Neuronal stem cell (in vitro differentiated cells): ENCODE data around the gene PLXDC1.
A peak's percentile ranks its signal among the peaks of the same experiment; 100 is the strongest.

ENCODE experiments used
- DNase-seq: peaks from one replicate; pipeline ENCODE4 v3.0.0-alpha.2; 2013; ENCODE audit warnings: low spot score
- H2AFZ ChIP-seq: one replicate; pipeline ENCODE4 v1.6.1; 2013; ENCODE audit warnings: mild to moderate bottlenecking, low read length, inconsistent platforms
- H2AK5ac ChIP-seq: 2 replicates; pipeline ENCODE4 v1.6.1; 2013; ENCODE audit warnings: low read depth, mild to moderate bottlenecking, inconsistent platforms, low read length, moderate library complexity, mixed read lengths
- H2BK120ac ChIP-seq: 2 replicates; pipeline ENCODE4 v1.6.1; 2013; ENCODE audit warnings: low read depth, mild to moderate bottlenecking, inconsistent platforms, low read length, moderate library complexity, mixed read lengths
- H2BK12ac ChIP-seq: one replicate; pipeline ENCODE4 v1.6.1; 2013; ENCODE audit warnings: low read length, inconsistent platforms
- H2BK15ac ChIP-seq: 2 replicates; pipeline ENCODE4 v1.6.1; 2013; ENCODE audit warnings: mild to moderate bottlenecking, low read length, inconsistent platforms, mixed read lengths
- H2BK5ac ChIP-seq: one replicate; pipeline ENCODE4 v1.6.1; 2013; ENCODE audit warnings: inconsistent platforms, mild to moderate bottlenecking, low read length, moderate library complexity
- H3K14ac ChIP-seq: one replicate; pipeline ENCODE4 v1.6.1; 2013; ENCODE audit warnings: low read length, inconsistent platforms
- H3K18ac ChIP-seq: 2 replicates; pipeline ENCODE4 v1.6.1; 2013; ENCODE audit warnings: low read length, inconsistent platforms
- H3K23ac ChIP-seq: 2 replicates; pipeline ENCODE4 v1.6.1; 2013; ENCODE audit warnings: low read depth, mild to moderate bottlenecking, mixed read lengths, low read length, inconsistent platforms; ENCODE audit not compliant: poor library complexity
- H3K27ac ChIP-seq: replicated peaks from 3 replicates; pipeline ENCODE4 v1.5.1; 2013; ENCODE audit warnings: low read length, inconsistent platforms
- H3K27me3 ChIP-seq, 3 experiments: 2 replicates each; pipeline ENCODE4 v1.6.1; 2013; ENCODE audit warnings: low read length in 3 of 3, mild to moderate bottlenecking in 2 of 3, inconsistent platforms in 1 of 3, low read depth in 1 of 3, mixed read lengths in 1 of 3, moderate library complexity in 1 of 3; ENCODE audit not compliant: control insufficient read depth in 3 of 3, insufficient read depth in 3 of 3
- H3K36me3 ChIP-seq, 2 donors: replicated peaks in 1 of 2; 2 replicates each; pipeline ENCODE4 v1.6.1; 2013; ENCODE audit warnings: low read length in 2 of 2; ENCODE audit not compliant: control insufficient read depth in 2 of 2, insufficient read depth in 2 of 2
- H3K4ac ChIP-seq: 2 replicates; pipeline ENCODE4 v1.6.1; 2013; ENCODE audit warnings: inconsistent platforms, mild to moderate bottlenecking, low read length, moderate library complexity
- H3K4me1 ChIP-seq, 2 donors: 1 replicate in 1 of 2; 2 replicates in 1 of 2; pipeline ENCODE4 v1.6.1; 2013; ENCODE audit warnings: low read length in 2 of 2, low read depth in 1 of 2; ENCODE audit not compliant: control insufficient read depth in 2 of 2, insufficient read depth in 1 of 2
- H3K4me2 ChIP-seq: one replicate; pipeline ENCODE4 v1.6.1; 2013; ENCODE audit warnings: mild to moderate bottlenecking, low read length, inconsistent platforms; ENCODE audit not compliant: insufficient read depth, poor library complexity, severe bottlenecking
- H3K4me3 ChIP-seq, 2 donors: 2 replicates each; pipeline ENCODE4 v1.5.1; 2013; ENCODE audit warnings: low read length in 2 of 2, mild to moderate bottlenecking in 2 of 2, inconsistent platforms in 1 of 2, moderate library complexity in 1 of 2
- H3K79me1 ChIP-seq: one replicate; pipeline ENCODE4 v1.6.1; 2013; ENCODE audit warnings: low read depth, mild to moderate bottlenecking, inconsistent platforms, low read length, moderate library complexity
- H3K9ac ChIP-seq: one replicate; pipeline ENCODE4 v1.6.1; 2013; ENCODE audit warnings: mild to moderate bottlenecking, low read depth, low read length, inconsistent platforms; ENCODE audit not compliant: poor library complexity
- H3K9me3 ChIP-seq, 2 donors: replicated peaks in 1 of 2; 2 replicates each; pipeline versions ENCODE3 to v1.6.1; 2013; ENCODE audit warnings: low read length in 2 of 2, mild to moderate bottlenecking in 2 of 2, inconsistent platforms in 1 of 2, low read depth in 1 of 2, mixed read lengths in 1 of 2, moderate library complexity in 1 of 2; ENCODE audit not compliant: control insufficient read depth in 2 of 2, insufficient read depth in 1 of 2
- H4K8ac ChIP-seq: one replicate; pipeline ENCODE4 v1.6.1; 2013; ENCODE audit warnings: low read depth, mild to moderate bottlenecking, inconsistent platforms, low read length, moderate library complexity
- H4K91ac ChIP-seq: one replicate; pipeline ENCODE4 v1.6.1; 2013; ENCODE audit warnings: low read length, low read depth, mild to moderate bottlenecking, inconsistent platforms; ENCODE audit not compliant: poor library complexity
- WGBS, 2 donors: extraction: QIAGEN DNeasy Blood & Tissue Kit; methylation state at CpG; one replicate each; pipeline ENCODE4 v1.1.7; 2013; ENCODE audit warnings: missing lambda C conversion rate in 2 of 2, mixed read lengths in 1 of 2; ENCODE audit not compliant: insufficient read length in 2 of 2, insufficient replicate concordance in 1 of 2; ENCODE audit errors: extremely low coverage in 2 of 2; 5-methylcytosine and 5-hydroxymethylcytosine counted together

The PLXDC1 gene

DNA sequence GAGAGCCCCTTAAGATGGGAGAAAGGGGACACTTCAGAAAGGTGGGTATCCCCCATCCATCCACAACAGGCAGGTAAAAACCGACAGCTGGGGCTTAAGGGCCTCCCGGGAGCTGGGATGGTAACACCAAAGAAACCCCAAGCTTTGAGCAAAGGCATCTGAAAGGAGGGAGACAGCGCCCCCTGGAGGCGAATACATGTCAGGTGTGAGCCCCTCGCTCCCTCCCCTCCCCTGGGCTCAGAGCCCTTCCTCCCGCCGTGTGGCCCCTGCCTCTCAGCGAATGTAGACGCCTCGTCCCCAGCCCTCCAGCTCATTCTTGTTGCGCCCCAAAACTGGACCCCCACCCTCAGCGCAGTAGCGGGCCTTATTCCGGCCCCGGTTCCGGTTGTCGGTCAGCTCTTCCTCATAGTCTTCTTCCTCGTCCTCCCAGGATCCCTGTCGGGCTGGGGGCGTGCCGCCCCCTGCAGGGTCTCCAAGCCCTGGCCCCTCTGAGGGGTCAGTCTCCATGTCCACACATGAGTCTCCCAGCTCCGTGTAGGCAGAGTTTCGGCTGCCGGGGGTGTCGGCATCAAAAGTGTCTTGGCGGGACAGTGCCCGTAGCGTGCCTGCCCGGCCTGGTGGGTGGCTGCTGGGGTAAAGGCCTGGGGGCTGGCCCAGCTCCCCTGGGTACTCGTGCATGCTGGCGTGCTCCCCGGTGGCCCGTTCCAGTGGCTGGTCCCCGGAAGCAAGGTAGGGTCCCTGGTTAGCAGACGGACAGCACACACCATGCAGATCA, 23.7 kb upstream of the PLXDC1 start:
- DNase-seq = peak; percentile 87
- no peaks in the 10 kb centered on the region for H3K79me1 ChIP-seq
- no peak overlapping the region for H3K4ac ChIP-seq
- H2BK5ac ChIP-seq = no peak overlapping the region
- H2BK120ac ChIP-seq = peak overlapping the region; percentile 24
- H3K27ac ChIP-seq = no peak overlapping the region
- WGBS, 2 donors = no CpG with 5 or more reads among the region's 35 CpGs
- peak overlapping the region; percentile 44 for H2AK5ac ChIP-seq
- peaks cover 0 to 9% of the 10 kb centered on the region in 2 donors for H3K4me1 ChIP-seq
- H3K4me3 ChIP-seq = no peak overlapping the region
- H4K91ac ChIP-seq = no peak overlapping the region
- H3K9ac ChIP-seq = no peak overlapping the region
- H2BK15ac ChIP-seq = no peak overlapping the region
- H4K8ac ChIP-seq = no peak overlapping the region
- H3K36me3 ChIP-seq = peaks cover 8 to 35% of the 10 kb centered on the region in 2 donors
- no peak overlapping the region for H3K4me2 ChIP-seq
- no peaks in the 10 kb centered on the region for H3K27me3 ChIP-seq
- peak overlapping the region; percentile 2 for H3K18ac ChIP-seq
- no peaks in the 10 kb centered on the region for H3K9me3 ChIP-seq
- H3K14ac ChIP-seq = no peak overlapping the region
- H2AFZ ChIP-seq = no peak overlapping the region
- no peak overlapping the region for H3K23ac ChIP-seq
- H2BK12ac ChIP-seq = no peak overlapping the region

DNA sequence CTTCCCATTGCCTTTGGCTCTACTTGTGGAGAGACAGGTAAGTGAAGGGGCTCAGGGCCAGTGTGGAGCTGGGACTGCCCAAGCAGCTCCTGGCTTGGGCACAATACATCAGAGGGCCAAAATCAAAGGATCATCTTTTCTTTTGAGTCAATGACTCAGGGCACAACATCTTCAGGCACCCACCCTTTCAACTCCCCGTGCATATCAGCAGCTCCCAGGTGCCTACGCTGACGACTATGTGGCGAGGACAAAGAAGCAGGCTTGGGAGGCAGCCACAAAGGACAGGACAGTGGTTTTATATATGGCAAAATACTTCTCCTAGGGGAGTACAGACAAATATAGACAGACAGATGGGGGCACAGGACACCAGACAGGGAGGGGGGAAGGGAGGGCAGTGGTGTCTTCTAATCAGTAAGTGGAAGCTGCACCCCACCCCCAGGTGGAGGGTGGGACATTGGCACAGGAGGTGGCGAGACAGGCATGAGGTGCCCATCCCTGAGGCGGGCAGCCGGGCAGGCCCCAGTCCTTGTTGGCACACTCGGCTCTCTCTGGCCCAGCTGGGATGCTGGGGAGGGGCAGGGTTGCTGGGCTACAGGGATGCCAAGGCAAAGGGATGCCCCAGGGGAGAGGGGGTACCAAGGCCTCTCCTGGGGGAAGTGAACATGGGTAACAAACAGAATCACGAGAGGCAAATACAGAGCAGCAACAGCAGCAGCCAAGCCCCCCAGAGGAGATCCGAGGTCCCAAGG, 22.3 kb upstream of the PLXDC1 start:
- Histone ChIP-seq H3K27ac (no peak overlapping the region), H3K9ac (no peak overlapping the region), H3K4me2 (no peak overlapping the region), H2BK120ac (no peak overlapping the region), H3K36me3 (peaks cover 8 to 28% of the 10 kb centered on the region in 2 donors), H2AFZ (no peak overlapping the region), H3K4me1 (peaks cover 0 to 9% of the 10 kb centered on the region in 2 donors), H3K14ac (no peak overlapping the region), H4K8ac (no peak overlapping the region), H4K91ac (no peak overlapping the region), H3K23ac (no peak overlapping the region), H3K18ac (peak overlapping the region; percentile 27), H3K4me3 (no peak overlapping the region), H3K9me3 (no peaks in the 10 kb centered on the region), H2BK12ac (no peak overlapping the region), H2BK15ac (no peak overlapping the region), H2AK5ac (no peak overlapping the region), H3K4ac (no peak overlapping the region), H3K79me1 (no peaks in the 10 kb centered on the region), H3K27me3 (no peaks in the 10 kb centered on the region), H2BK5ac (no peak overlapping the region)
- no peak for DNase-seq
- WGBS, 2 donors = no CpG with 5 or more reads among the region's 10 CpGs

DNA sequence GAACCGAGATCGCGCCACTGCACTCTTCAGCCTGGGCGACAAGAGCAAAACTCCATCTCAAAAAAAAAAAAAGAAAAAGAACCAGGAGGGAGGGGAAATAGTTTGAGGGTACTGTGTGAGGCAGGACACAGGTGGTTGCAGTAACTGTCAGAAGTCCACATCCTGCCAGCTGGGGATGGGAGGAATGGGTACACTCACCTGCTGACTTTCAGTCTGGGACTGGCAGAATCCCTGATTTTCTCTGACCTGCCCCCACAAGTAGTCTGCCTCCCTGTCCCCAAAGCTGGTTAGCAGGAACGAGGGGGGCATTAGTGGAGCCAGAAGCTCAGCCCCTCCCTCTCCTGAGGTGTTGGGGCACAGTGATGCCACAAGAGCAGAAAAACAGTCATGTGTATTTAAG, 21.6 kb upstream of the PLXDC1 start:
- Histone ChIP-seq H2BK12ac (no peak overlapping the region), H4K91ac (no peak overlapping the region), H3K9ac (no peak overlapping the region), H2BK15ac (no peak overlapping the region), H3K14ac (no peak overlapping the region), H3K4me1 (peaks cover 0 to 9% of the 10 kb centered on the region in 2 donors), H2BK120ac (no peak overlapping the region), H3K18ac (peak overlapping the region; percentile 27), H3K4ac (no peak overlapping the region), H2BK5ac (no peak overlapping the region), H3K27ac (no peak overlapping the region), H3K9me3 (peaks cover 0 to 2% of the 10 kb centered on the region in 2 donors), H2AFZ (no peak overlapping the region), H2AK5ac (no peak overlapping the region), H3K27me3 (no peaks in the 10 kb centered on the region), H3K4me3 (no peak overlapping the region), H3K23ac (no peak overlapping the region), H3K36me3 (peaks cover 8 to 22% of the 10 kb centered on the region in 2 donors), H3K79me1 (no peaks in the 10 kb centered on the region), H3K4me2 (no peak overlapping the region), H4K8ac (no peak overlapping the region)
- DNase-seq = no peak
- no CpG with 5 or more reads among the region's 5 CpGs for WGBS, 2 donors

DNA sequence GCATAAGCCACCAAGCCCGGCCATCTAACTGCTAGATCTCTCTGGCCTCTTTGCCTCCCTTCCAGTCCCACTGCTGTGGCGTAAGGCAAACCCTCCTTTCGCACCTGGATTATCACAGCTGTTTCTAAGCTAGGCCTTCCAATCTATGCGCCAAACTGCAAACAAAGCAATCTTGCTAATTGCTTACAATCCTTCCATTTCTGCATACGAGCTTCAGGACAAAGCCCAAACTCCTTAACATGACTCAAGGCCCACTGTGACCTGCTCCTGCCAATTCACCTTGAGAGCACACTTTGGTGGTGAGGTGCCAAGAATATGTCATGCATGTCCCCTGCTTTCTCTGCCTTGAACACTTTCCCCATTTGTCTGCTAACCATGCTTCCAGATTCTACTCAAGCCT, 20.5 kb upstream of the PLXDC1 start:
- no peak for DNase-seq
- no peak overlapping the region for H3K4me2 ChIP-seq

More for the DNA sequence above, 20.5 kb upstream of the PLXDC1 start:
- Histone ChIP-seq H3K4ac (no peak overlapping the region), H3K27ac (no peak overlapping the region), H3K14ac (no peak overlapping the region), H2BK5ac (no peak overlapping the region), H2BK120ac (no peak overlapping the region), H4K8ac (no peak overlapping the region), H3K4me3 (no peak overlapping the region), H3K79me1 (no peaks in the 10 kb centered on the region), H3K9me3 (peaks cover 0 to 2% of the 10 kb centered on the region in 2 donors), H3K27me3 (peaks cover 0 to 7% (median 7%) of the 10 kb centered on the region in 3 experiments), H3K4me1 (peaks cover 0 to 9% of the 10 kb centered on the region in 2 donors), H4K91ac (no peak overlapping the region), H3K9ac (no peak overlapping the region), H2AFZ (no peak overlapping the region), H3K18ac (peak overlapping the region; percentile 18), H2AK5ac (no peak overlapping the region), H2BK12ac (peak overlapping the region; percentile 79), H3K23ac (no peak overlapping the region), H3K36me3 (peaks cover 0 to 10% of the 10 kb centered on the region in 2 donors), H2BK15ac (no peak overlapping the region)
- no CpG with 5 or more reads among the region's 5 CpGs for WGBS, 2 donors
